ENCODE measurements around the gene OSTN.
"Not testable (repeated sequence)": the region's sequence is repeated elsewhere in the genome, so short reads cannot be mapped to it uniquely, and the experiment has no call there.

GRCh38 chr3:191246034-191246433, 47.0 kb downstream of the OSTN start:
- TF ChIP-seq CTCF (conservative IDR thresholded peaks at IDR 0.05; ENCODE audit: low read length); EZH2phosphoT487 (IDR thresholded peaks at IDR 0.05; ENCODE audit: borderline replicate concordance): not testable (repeated sequence)

Measured in Loucy (cell line).